Fibroblast of villous mesenchyme (primary cell): ENCODE data around the gene FAM20B. TPM values are rescaled to one million over a fixed set of nuclear protein-coding genes. Genes with fewer than 3 reads are reported as not detected.

Source experiments
- DNase-seq: peaks from one replicate; pipeline ENCODE4 v3.0.0-alpha.2; 2010; ENCODE audit warnings: low read depth
- H3K4me3 ChIP-seq: 2 replicates; pipeline ENCODE4 v1.5.1; 2011; ENCODE audit warnings: low read depth, mild to moderate bottlenecking, low read length
- total RNA-seq: library from RNA; depleted of rRNA; stranded (reverse); fragments of >200 nt; gene quantifications from 2 replicates; pipeline ENCODE4 v1.2.3, GENCODE V29; 2012
- TF ChIP-seq, protein P1 (sequence below): IDR thresholded peaks from 2 replicates; pipeline ENCODE4 v1.5.1; 2012; ENCODE audit warnings: low read depth, mild to moderate bottlenecking, low read length; ENCODE audit not compliant: insufficient read depth

FAM20B gene
- total RNA-seq, 1 donor, result 42.7 TPM

DNA sequence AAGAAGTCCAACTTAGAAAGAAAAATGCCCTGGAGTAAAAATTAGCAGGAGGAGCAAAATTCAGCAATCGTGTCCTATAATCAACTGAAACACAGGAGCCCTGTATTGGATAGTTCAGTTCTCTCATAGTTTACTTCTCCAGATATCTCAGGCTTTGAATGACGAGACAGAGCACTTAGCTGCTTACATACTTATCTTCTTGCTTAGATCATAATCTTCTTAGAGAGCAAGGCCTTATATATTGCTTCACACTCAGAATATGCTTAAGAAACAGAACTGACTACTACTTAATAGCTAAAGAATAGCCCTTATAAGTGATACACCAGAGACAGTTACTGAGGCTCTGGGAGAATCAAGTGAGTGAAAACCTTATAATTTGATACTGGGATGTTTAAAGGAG lies 95.0 kb downstream of the FAM20B start:
- H3K4me3 ChIP-seq, result no peak overlapping the region
- peak; percentile 18 for DNase-seq
- TF ChIP-seq, protein P1, sequence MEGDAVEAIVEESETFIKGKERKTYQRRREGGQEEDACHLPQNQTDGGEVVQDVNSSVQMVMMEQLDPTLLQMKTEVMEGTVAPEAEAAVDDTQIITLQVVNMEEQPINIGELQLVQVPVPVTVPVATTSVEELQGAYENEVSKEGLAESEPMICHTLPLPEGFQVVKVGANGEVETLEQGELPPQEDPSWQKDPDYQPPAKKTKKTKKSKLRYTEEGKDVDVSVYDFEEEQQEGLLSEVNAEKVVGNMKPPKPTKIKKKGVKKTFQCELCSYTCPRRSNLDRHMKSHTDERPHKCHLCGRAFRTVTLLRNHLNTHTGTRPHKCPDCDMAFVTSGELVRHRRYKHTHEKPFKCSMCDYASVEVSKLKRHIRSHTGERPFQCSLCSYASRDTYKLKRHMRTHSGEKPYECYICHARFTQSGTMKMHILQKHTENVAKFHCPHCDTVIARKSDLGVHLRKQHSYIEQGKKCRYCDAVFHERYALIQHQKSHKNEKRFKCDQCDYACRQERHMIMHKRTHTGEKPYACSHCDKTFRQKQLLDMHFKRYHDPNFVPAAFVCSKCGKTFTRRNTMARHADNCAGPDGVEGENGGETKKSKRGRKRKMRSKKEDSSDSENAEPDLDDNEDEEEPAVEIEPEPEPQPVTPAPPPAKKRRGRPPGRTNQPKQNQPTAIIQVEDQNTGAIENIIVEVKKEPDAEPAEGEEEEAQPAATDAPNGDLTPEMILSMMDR, result no peak

DNA sequence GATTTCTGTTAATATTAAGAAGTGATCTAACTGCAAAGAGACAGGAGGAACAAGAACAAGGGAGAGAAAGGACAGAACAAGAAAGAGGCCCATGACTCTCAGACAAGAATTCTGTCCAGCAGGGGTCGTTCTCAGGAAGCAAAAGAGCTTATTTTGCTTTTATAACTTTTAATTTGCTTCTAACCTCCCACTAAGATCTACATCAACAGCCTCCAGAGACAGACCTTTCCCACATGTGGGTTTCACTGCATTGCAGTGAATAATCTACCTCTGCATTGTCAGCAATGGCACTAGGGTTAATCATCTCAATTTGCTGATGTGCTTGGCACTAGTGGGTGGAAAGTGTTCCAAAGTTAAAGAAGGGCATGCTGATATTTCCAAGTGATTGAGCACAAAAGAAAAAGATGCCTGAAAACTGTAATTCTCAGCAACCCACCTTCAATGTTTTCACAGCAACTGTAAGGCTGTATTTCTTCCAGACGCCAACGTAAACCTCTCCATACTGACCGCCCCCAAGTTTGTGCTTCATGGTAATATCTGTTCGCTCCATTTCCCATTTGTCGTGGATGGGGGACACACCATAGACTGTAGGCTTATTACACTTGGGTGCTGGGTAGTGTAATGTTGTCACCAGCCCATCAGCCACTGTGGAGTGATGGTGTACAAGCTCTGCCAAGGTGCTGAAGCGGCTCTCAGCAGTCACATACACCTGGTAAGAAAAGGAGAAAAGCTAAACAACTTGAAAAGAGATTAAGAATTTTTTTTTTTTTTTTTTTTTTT lies 95.7 kb downstream of the FAM20B start:
- DNase-seq, result peak; percentile 74
- TF ChIP-seq, protein P1, result peak; percentile 68
- H3K4me3 ChIP-seq, result no peak overlapping the region

DNA sequence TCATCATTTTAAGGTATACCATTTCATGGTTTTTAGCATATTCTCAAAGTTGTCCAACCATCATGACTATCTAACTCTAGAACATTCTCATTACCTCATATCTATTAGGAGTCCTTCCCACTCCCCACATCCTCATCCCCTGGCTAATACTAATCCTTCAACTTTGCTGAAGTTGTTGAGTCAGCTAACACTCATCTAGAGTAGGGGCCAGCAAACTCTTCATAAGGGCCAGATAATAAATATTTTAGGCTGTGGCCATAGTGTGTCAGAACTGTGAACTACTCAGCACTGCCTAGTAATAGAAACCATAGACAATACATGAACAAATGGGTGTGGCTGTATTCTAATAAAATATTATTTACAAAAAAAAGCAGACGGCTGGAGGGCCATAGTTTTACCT lies 99.2 kb downstream of the FAM20B start:
- no peak overlapping the region for H3K4me3 ChIP-seq
- TF ChIP-seq, protein P1, result no peak

More for the DNA sequence above, 99.2 kb downstream of the FAM20B start:
- no peak for DNase-seq

Other genes with a start within 250 kb of the FAM20B start
- gene ANGPTL1, start 154.8 kb upstream of the FAM20B start, total RNA-seq, result 2.6 and 4.3 TPM in 2 replicates
- gene TOR3A, start 56.2 kb downstream of the FAM20B start, total RNA-seq, result 35.4 and 41.2 TPM in 2 replicates
- gene ABL2, start 203.8 kb downstream of the FAM20B start, total RNA-seq, result 60.9 and 66.9 TPM in 2 replicates